ENCODE measurements around the gene RRM1. TPM values are rescaled to one million over a fixed set of nuclear protein-coding genes. Genes with fewer than 3 reads are reported as not detected.

Gene RRM1
- total and polyA plus RNA-seq, 9 of the 15 experiments (the other 6 are each of a cell fraction or from before 2014, with no cell fraction given) = 113 to 270 (median 163) TPM

DNA sequence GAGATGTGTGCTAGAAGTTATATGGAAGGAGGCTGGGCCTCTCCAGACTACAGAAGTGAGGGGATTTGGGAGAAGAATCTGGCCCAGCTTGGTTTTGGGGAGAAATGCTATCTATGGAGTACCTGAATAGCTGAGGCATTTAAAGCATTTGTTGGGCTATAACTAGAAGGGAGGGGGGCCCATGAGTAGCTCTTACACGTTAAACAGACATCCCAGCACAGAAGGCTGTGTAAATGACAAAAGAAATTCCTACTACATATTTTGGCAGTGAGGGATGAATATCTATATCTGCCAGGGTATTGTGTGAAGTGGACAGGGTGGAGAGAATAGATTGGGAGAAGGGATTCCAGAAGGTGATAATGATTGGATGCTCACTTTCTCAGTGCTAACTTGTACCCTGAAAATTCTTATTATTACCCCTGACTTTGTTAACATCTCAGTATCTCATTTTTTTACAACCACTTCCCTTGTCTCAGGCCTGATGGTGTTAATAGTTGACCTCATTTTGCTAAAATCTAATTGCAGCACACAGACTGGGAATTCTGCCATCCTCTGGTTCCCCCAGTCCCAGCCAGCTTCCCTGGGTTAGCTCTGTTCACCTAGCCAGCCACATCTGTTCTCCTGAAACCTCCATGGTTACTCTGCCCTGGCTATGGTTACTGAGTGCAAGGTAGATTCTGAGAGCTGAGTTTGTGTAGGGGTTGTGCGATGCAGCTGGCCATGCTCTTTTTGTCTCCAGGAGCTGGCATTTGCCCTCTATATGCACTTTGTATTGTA, 28.8 kb upstream of the RRM1 start:
- FAIRE-seq = no peak
- in situ Hi-C loops (cut with MboI) = no loop called here
- Histone ChIP-seq H3K9ac (ENCODE audit: insufficient read depth in 1 of 2, low read depth in 2 of 2, low read length in 2 of 2) (no peak overlapping the region), H3K4me2 (ENCODE audit: insufficient read depth, low read length) (no peak overlapping the region), H3K4me3 (no peak overlapping the region), H3K27me3 (ENCODE audit: control insufficient read depth in 2 of 2, insufficient read depth in 2 of 2, low read length in 2 of 2) (no peaks in the 10 kb centered on the region), H3K27ac (ENCODE audit: extremely low read depth, low read depth, low read length) (no peak overlapping the region), H3K79me2 (ENCODE audit: control insufficient read depth, insufficient read depth, low read length) (no peaks in the 10 kb centered on the region), H4K20me1 (replicated peaks; ENCODE audit: control insufficient read depth, insufficient read depth, low read length) (no peaks in the 10 kb centered on the region), H3K36me3 (ENCODE audit: control insufficient read depth, insufficient read depth, low read length) (peaks cover 16% of the 10 kb centered on the region; the same call in 2 of the 3 replicates), H2AFZ (ENCODE audit: low read depth, low read length) (no peak overlapping the region), H3K9me3 (replicated peaks; ENCODE audit: control insufficient read depth, insufficient read depth, low read depth, low read length) (no peaks in the 10 kb centered on the region), H3K4me1 (replicated peaks in 1 of 2; ENCODE audit: control insufficient read depth in 2 of 2, insufficient read depth in 2 of 2, low read length in 2 of 2) (no peaks in the 10 kb centered on the region), H3K9me1 (ENCODE audit: control insufficient read depth, insufficient read depth, low read length) (no peaks in the 10 kb centered on the region)
- ATAC-seq = no peak
- BruUV-seq (replicated peaks) = no TSS peak
- CTCF ChIA-PET (ENCODE audit: low intra/inter-chr PET ratio) = no interaction called here
- POLR2A ChIA-PET = interaction anchor here (0.5 to 2.5 kb wide), 5 partner anchors 11 to 303 kb away, joined by 3 to 12 read pairs (median 3); no protein-coding TSS in a partner anchor
- DNase-seq (ENCODE audit: extremely low read depth in 1 of 4, low spot score in 3 of 4) = no peak
- TF ChIP-seq, protein P1, sequence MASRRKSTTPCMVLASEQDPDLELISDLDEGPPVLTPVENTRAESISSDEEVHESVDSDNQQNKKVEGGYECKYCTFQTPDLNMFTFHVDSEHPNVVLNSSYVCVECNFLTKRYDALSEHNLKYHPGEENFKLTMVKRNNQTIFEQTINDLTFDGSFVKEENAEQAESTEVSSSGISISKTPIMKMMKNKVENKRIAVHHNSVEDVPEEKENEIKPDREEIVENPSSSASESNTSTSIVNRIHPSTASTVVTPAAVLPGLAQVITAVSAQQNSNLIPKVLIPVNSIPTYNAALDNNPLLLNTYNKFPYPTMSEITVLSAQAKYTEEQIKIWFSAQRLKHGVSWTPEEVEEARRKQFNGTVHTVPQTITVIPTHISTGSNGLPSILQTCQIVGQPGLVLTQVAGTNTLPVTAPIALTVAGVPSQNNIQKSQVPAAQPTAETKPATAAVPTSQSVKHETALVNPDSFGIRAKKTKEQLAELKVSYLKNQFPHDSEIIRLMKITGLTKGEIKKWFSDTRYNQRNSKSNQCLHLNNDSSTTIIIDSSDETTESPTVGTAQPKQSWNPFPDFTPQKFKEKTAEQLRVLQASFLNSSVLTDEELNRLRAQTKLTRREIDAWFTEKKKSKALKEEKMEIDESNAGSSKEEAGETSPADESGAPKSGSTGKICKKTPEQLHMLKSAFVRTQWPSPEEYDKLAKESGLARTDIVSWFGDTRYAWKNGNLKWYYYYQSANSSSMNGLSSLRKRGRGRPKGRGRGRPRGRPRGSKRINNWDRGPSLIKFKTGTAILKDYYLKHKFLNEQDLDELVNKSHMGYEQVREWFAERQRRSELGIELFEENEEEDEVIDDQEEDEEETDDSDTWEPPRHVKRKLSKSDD (conservative IDR thresholded peaks at IDR 0.05; ENCODE audit: low read length) = no peak
- no peak for TF ChIP-seq NFYB (IDR thresholded peaks at IDR 0.05; ENCODE audit: extremely low read depth, insufficient read length)
- TF ChIP-seq STAT5B (CRISPR knock-in tag; IDR thresholded peaks at IDR 0.05) = no peak
- TF ChIP-seq, protein P2, sequence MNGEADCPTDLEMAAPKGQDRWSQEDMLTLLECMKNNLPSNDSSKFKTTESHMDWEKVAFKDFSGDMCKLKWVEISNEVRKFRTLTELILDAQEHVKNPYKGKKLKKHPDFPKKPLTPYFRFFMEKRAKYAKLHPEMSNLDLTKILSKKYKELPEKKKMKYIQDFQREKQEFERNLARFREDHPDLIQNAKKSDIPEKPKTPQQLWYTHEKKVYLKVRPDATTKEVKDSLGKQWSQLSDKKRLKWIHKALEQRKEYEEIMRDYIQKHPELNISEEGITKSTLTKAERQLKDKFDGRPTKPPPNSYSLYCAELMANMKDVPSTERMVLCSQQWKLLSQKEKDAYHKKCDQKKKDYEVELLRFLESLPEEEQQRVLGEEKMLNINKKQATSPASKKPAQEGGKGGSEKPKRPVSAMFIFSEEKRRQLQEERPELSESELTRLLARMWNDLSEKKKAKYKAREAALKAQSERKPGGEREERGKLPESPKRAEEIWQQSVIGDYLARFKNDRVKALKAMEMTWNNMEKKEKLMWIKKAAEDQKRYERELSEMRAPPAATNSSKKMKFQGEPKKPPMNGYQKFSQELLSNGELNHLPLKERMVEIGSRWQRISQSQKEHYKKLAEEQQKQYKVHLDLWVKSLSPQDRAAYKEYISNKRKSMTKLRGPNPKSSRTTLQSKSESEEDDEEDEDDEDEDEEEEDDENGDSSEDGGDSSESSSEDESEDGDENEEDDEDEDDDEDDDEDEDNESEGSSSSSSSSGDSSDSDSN (IDR thresholded peaks at IDR 0.05; ENCODE audit: borderline replicate concordance in 1 of 2, low read depth in 2 of 2, low read length in 2 of 2) = no peak
- no peak for TF ChIP-seq NR3C1 (CRISPR knock-in tag; IDR thresholded peaks at IDR 0.05)
- TF ChIP-seq HNRNPL (IDR thresholded peaks at IDR 0.05; ENCODE audit: low read depth, low read length) = no peak
- no peak for TF ChIP-seq TCF7 (IDR thresholded peaks at IDR 0.05; ENCODE audit: borderline replicate concordance)
- no peak for TF ChIP-seq TAF7 (tag; IDR thresholded peaks at IDR 0.05)
- TF ChIP-seq ZNF140 (CRISPR knock-in tag; IDR thresholded peaks at IDR 0.05) = no peak
- no peak for TF ChIP-seq RFX7 (CRISPR knock-in tag; IDR thresholded peaks at IDR 0.05)
- no peak for TF ChIP-seq SETDB1 (IDR thresholded peaks at IDR 0.05; ENCODE audit: low read length)
- TF ChIP-seq ETV1 (tag; conservative IDR thresholded peaks at IDR 0.05; ENCODE audit: low read depth) = no peak
- 55% methylated on average over 2 of the region's 2 CpGs for WGBS (ENCODE audit: insufficient coverage, low coverage, missing lambda C conversion rate)
- intact Hi-C loops (cut with micrococcal nuclease) = no loop called here
